ENCODE measurements around the gene AFAP1. TPM values are rescaled to one million over a fixed set of nuclear protein-coding genes. Genes with fewer than 3 reads are reported as not detected.

Gene AFAP1
- total RNA-seq (0.44 and 0.49 TPM in 2 replicates), polyA plus RNA-seq (0.03 and 0.09 TPM in 2 replicates), polyA minus RNA-seq (0.09 and 1.1 TPM in 2 replicates)
- 0.93 TPM for total RNA-seq (2013)

GRCh38 chr4:7939377-7940108 lies at the start of gene AFAP1:
AFAP1 (minus strand) TSS chr4:7939861; CDS start chr4:7872078, 67,783 bp downstream.
- ATAC-seq (ENCODE audit: low read depth) (peak; percentile 91), DNase-seq (peak; percentile 71)
- intact Hi-C loops (cut with micrococcal nuclease): loop anchor here (10.0 kb wide), 1 partner anchor 255 kb away; the partner anchor contains the start of gene SH3TC1
- peaks cover 10 to 17% of the 10 kb centered on the region in 2 donors for H3K4me1 ChIP-seq (ENCODE audit: control insufficient read depth in 2 of 2, insufficient read depth in 2 of 2, low read length in 2 of 2)
- peak within 1 kb of the TSS; percentile 75 for H3K4me3 Mint-ChIP-seq
- ChIA-PET CTCF (no interaction called here), POLR2A (interaction anchor here (0.6 kb wide), 1 partner anchor 223 kb away, joined by 5 read pairs; no protein-coding TSS in a partner anchor)
- H3K27ac ChIP-seq (ENCODE audit: low read length in 2 of 2): no peak within 1 kb of the TSS
- WGBS (ENCODE audit: insufficient coverage): 4% methylated on average over 88 of the region's 96 CpGs
- H4K20me1 ChIP-seq (ENCODE audit: control insufficient read depth, insufficient read depth, low read length, poor library complexity, severe bottlenecking): no peaks in the 10 kb centered on the region
- peak within 1 kb of the TSS in 3 of 5 experiments; percentile 35 to 50 (median 45) for H3K4me3 ChIP-seq (ENCODE audit: control extremely low read depth in 1 of 5, extremely low read depth in 1 of 5, insufficient read depth in 1 of 5, low read depth in 2 of 5, low read length in 4 of 5)
- H3K27me3 ChIP-seq (replicated peaks in 1 of 4; ENCODE audit: control extremely low read depth in 1 of 4, control insufficient read depth in 3 of 4, insufficient read depth in 4 of 4, low read length in 3 of 4): peaks cover 0 to 26% (median 17%) of the 10 kb centered on the region in 4 experiments
- peak within 1 kb of the TSS; percentile 77 for H3K4me2 ChIP-seq (replicated peaks; ENCODE audit: low read depth, low read length, poor library complexity, severe bottlenecking)
- H3K9ac ChIP-seq (ENCODE audit: low read length): peak within 1 kb of the TSS; percentile 49
- no peaks in the 10 kb centered on the region for H3K79me2 ChIP-seq (ENCODE audit: control insufficient read depth, insufficient read depth, low read length)
- peaks cover 0 to 15% (median 3%) of the 10 kb centered on the region in 3 donors for H3K9me3 ChIP-seq (ENCODE audit: control extremely low read depth in 1 of 3, control insufficient read depth in 2 of 3, insufficient read depth in 1 of 3, low read length in 2 of 3)
- H3K9me3 Mint-ChIP-seq (ENCODE audit: insufficient read depth): no peaks in the 10 kb centered on the region
- H2AFZ ChIP-seq (ENCODE audit: insufficient read depth, low read depth, low read length, poor library complexity, severe bottlenecking): peak within 1 kb of the TSS; percentile 66
- peaks cover 8% of the 10 kb centered on the region for H3K4me1 Mint-ChIP-seq
- TF ChIP-seq CTCF (IDR thresholded peaks at IDR 0.05): no peak
- no peak for TF ChIP-seq EZH2 (IDR thresholded peaks at IDR 0.05; ENCODE audit: borderline replicate concordance, insufficient read depth, low read depth, low read length, poor library complexity, severe bottlenecking)
- peaks cover 56% of the 10 kb centered on the region for H3K27me3 Mint-ChIP-seq
- no peaks in the 10 kb centered on the region for H3K36me3 ChIP-seq (replicated peaks in 1 of 2; ENCODE audit: control extremely low read depth in 1 of 2, control insufficient read depth in 1 of 2, extremely low read depth in 1 of 2, insufficient read depth in 2 of 2, low read length in 1 of 2)
- H3K27ac Mint-ChIP-seq: no peak within 1 kb of the TSS

DNA sequence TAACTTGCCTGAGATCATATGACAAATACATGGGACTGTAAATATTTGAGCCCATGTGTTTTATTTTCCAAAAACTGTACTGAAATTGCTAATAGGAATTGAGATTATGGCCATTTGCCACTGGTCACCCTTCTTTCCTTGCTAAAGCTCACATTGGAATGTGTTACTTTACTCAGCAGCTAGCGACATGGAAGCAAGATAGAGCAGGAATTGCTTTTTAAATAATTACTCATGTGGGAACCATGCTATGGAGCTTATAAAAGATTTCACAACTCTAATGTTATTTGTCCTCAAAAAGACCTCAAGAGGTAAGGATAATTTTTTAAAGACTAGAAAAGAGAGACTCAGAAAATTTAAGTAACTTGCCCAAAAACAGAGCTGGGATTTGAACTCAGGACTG lies 48.8 kb upstream of the AFAP1 start:
- POLR2A ChIA-PET: interaction anchor here (0.6 kb wide), 1 partner anchor 184 kb away, joined by 4 read pairs; no protein-coding TSS in a partner anchor
- WGBS (ENCODE audit: insufficient coverage): no CpG with 5 or more reads among the region's 1 CpG
- no peaks in the 10 kb centered on the region for H3K79me2 ChIP-seq (ENCODE audit: control insufficient read depth, insufficient read depth, low read length)
- no peak for TF ChIP-seq CTCF (IDR thresholded peaks at IDR 0.05)
- TF ChIP-seq EZH2 (IDR thresholded peaks at IDR 0.05; ENCODE audit: borderline replicate concordance, insufficient read depth, low read depth, low read length, poor library complexity, severe bottlenecking): no peak
- intact Hi-C loops (cut with micrococcal nuclease): no loop called here
- DNase-seq (no peak), ATAC-seq (ENCODE audit: low read depth) (no peak)
- no peak overlapping the region for H3K27ac Mint-ChIP-seq
- no peak overlapping the region for H2AFZ ChIP-seq (ENCODE audit: insufficient read depth, low read depth, low read length, poor library complexity, severe bottlenecking)
- H3K9ac ChIP-seq (ENCODE audit: low read length): no peak overlapping the region
- peaks cover 0 to 24% (median 0%) of the 10 kb centered on the region in 3 donors for H3K9me3 ChIP-seq (ENCODE audit: control extremely low read depth in 1 of 3, control insufficient read depth in 2 of 3, insufficient read depth in 1 of 3, low read length in 2 of 3)
- no peak overlapping the region for H3K27ac ChIP-seq (ENCODE audit: low read length in 2 of 2)
- CTCF ChIA-PET: interaction anchor here (1.0 kb wide), 2 partner anchors 180 to 184 kb away, joined by 5 to 6 read pairs; no protein-coding TSS in a partner anchor
- H3K36me3 ChIP-seq (replicated peaks in 1 of 2; ENCODE audit: control extremely low read depth in 1 of 2, control insufficient read depth in 1 of 2, extremely low read depth in 1 of 2, insufficient read depth in 2 of 2, low read length in 1 of 2): no peaks in the 10 kb centered on the region
- H3K9me3 Mint-ChIP-seq (ENCODE audit: insufficient read depth): peaks cover 5% of the 10 kb centered on the region
- no peaks in the 10 kb centered on the region for H4K20me1 ChIP-seq (ENCODE audit: control insufficient read depth, insufficient read depth, low read length, poor library complexity, severe bottlenecking)
- no peaks in the 10 kb centered on the region for H3K4me1 Mint-ChIP-seq
- no peak overlapping the region for H3K4me3 Mint-ChIP-seq
- H3K4me1 ChIP-seq (ENCODE audit: control insufficient read depth in 2 of 2, insufficient read depth in 2 of 2, low read length in 2 of 2): no peaks in the 10 kb centered on the region
- no peak overlapping the region for H3K4me3 ChIP-seq (ENCODE audit: control extremely low read depth in 1 of 5, extremely low read depth in 1 of 5, insufficient read depth in 1 of 5, low read depth in 2 of 5, low read length in 4 of 5)
- peaks cover 0 to 3% (median 0%) of the 10 kb centered on the region in 4 experiments for H3K27me3 ChIP-seq (replicated peaks in 1 of 4; ENCODE audit: control extremely low read depth in 1 of 4, control insufficient read depth in 3 of 4, insufficient read depth in 4 of 4, low read length in 3 of 4)
- peaks cover 16% of the 10 kb centered on the region for H3K27me3 Mint-ChIP-seq
- H3K4me2 ChIP-seq (replicated peaks; ENCODE audit: low read depth, low read length, poor library complexity, severe bottlenecking): no peak overlapping the region

Data from B cell (primary cell).